ENCODE measurements around the gene NELL1.

NELL1 gene

GRCh38 chr11:21059879-21060278, 390.5 kb downstream of the NELL1 start:
- no peak overlapping the region for H2AFZ ChIP-seq
- H3K9ac ChIP-seq: no peak overlapping the region
- no peaks in the 10 kb centered on the region for H3K9me3 ChIP-seq (ENCODE audit: control insufficient read depth, low read length)
- no peak overlapping the region for H3K4me2 ChIP-seq (ENCODE audit: low read length)
- TF ChIP-seq CTCF (IDR thresholded peaks at IDR 0.05): no peak
- no peak overlapping the region for H3K27ac ChIP-seq
- no peaks in the 10 kb centered on the region for H3K36me3 ChIP-seq (ENCODE audit: control insufficient read depth, insufficient read depth, low read length)
- no peaks in the 10 kb centered on the region for H3K79me2 ChIP-seq
- no peaks in the 10 kb centered on the region for H3K27me3 ChIP-seq (ENCODE audit: control insufficient read depth, insufficient read depth, low read length)
- no peak overlapping the region for H3K4me3 ChIP-seq (ENCODE audit: low read depth, low read length)
- no peaks in the 10 kb centered on the region for H3K4me1 ChIP-seq

GRCh38 chr11:21066030-21066429, 396.6 kb downstream of the NELL1 start:
- Histone ChIP-seq H3K4me3 (ENCODE audit: low read depth, low read length) (no peak overlapping the region), H3K4me1 (no peaks in the 10 kb centered on the region), H3K27me3 (ENCODE audit: control insufficient read depth, insufficient read depth, low read length) (no peaks in the 10 kb centered on the region), H3K4me2 (ENCODE audit: low read length) (no peak overlapping the region), H3K36me3 (ENCODE audit: control insufficient read depth, insufficient read depth, low read length) (no peaks in the 10 kb centered on the region), H3K79me2 (no peaks in the 10 kb centered on the region), H3K27ac (no peak overlapping the region), H2AFZ (no peak overlapping the region), H3K9me3 (ENCODE audit: control insufficient read depth, low read length) (no peaks in the 10 kb centered on the region), H3K9ac (no peak overlapping the region)
- no peak for TF ChIP-seq CTCF (IDR thresholded peaks at IDR 0.05)

GRCh38 chr11:21068886-21069285, 399.5 kb downstream of the NELL1 start:
- H2AFZ ChIP-seq: no peak overlapping the region
- H3K4me1 ChIP-seq: no peaks in the 10 kb centered on the region
- H3K4me2 ChIP-seq (ENCODE audit: low read length): no peak overlapping the region
- no peaks in the 10 kb centered on the region for H3K36me3 ChIP-seq (ENCODE audit: control insufficient read depth, insufficient read depth, low read length)
- TF ChIP-seq CTCF (IDR thresholded peaks at IDR 0.05): no peak
- H3K9me3 ChIP-seq (ENCODE audit: control insufficient read depth, low read length): no peaks in the 10 kb centered on the region
- no peak overlapping the region for H3K4me3 ChIP-seq (ENCODE audit: low read depth, low read length)
- H3K9ac ChIP-seq: no peak overlapping the region
- no peak overlapping the region for H3K27ac ChIP-seq
- no peaks in the 10 kb centered on the region for H3K27me3 ChIP-seq (ENCODE audit: control insufficient read depth, insufficient read depth, low read length)
- H3K79me2 ChIP-seq: no peaks in the 10 kb centered on the region

GRCh38 chr11:21069909-21070308, 400.5 kb downstream of the NELL1 start:
- H3K4me1 ChIP-seq: no peaks in the 10 kb centered on the region
- TF ChIP-seq CTCF (IDR thresholded peaks at IDR 0.05): no peak
- no peaks in the 10 kb centered on the region for H3K36me3 ChIP-seq (ENCODE audit: control insufficient read depth, insufficient read depth, low read length)
- no peak overlapping the region for H3K9ac ChIP-seq
- no peak overlapping the region for H3K4me3 ChIP-seq (ENCODE audit: low read depth, low read length)
- H3K27me3 ChIP-seq (ENCODE audit: control insufficient read depth, insufficient read depth, low read length): no peaks in the 10 kb centered on the region
- no peak overlapping the region for H3K4me2 ChIP-seq (ENCODE audit: low read length)
- H3K9me3 ChIP-seq (ENCODE audit: control insufficient read depth, low read length): no peaks in the 10 kb centered on the region
- H3K27ac ChIP-seq: no peak overlapping the region
- no peak overlapping the region for H2AFZ ChIP-seq
- no peaks in the 10 kb centered on the region for H3K79me2 ChIP-seq

GRCh38 chr11:21072558-21072957, 403.2 kb downstream of the NELL1 start:
- H3K4me3 ChIP-seq (ENCODE audit: low read depth, low read length): no peak overlapping the region
- H3K4me1 ChIP-seq: no peaks in the 10 kb centered on the region
- no peak overlapping the region for H2AFZ ChIP-seq
- no peak for TF ChIP-seq CTCF (IDR thresholded peaks at IDR 0.05)
- no peaks in the 10 kb centered on the region for H3K36me3 ChIP-seq (ENCODE audit: control insufficient read depth, insufficient read depth, low read length)
- H3K27ac ChIP-seq: no peak overlapping the region
- H3K79me2 ChIP-seq: no peaks in the 10 kb centered on the region
- no peak overlapping the region for H3K9ac ChIP-seq
- H3K27me3 ChIP-seq (ENCODE audit: control insufficient read depth, insufficient read depth, low read length): no peaks in the 10 kb centered on the region
- no peak overlapping the region for H3K4me2 ChIP-seq (ENCODE audit: low read length)
- H3K9me3 ChIP-seq (ENCODE audit: control insufficient read depth, low read length): no peaks in the 10 kb centered on the region
